Measurements from ENCODE around the gene PPP4R2. TPM values are rescaled to one million over a fixed set of nuclear protein-coding genes. Genes with fewer than 3 reads are reported as not detected.

The PPP4R2 gene
- total and polyA plus RNA-seq, 2 of the 8 experiments (the other 6 are each of a cell fraction or from before 2014, with no cell fraction given), result 11.5 to 89.9 TPM

DNA sequence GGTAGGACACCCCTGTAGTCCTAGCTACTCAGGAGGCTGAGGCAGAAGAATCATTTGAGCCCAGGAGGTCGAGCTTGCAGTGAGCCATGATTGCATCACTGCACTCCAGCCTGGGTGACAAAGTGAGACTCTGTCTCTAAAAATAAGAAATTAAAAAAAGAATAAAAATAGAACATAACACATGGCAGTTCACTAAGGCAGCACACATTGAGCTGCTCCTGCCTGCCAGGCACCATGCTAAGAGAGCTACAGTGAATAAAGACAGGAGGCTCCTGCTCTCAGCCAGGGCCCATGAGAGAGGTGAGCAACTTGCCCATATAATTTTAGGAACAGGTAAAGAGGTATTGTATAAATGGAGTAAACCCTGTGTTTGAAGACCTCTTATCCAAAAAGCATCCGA lies 119.2 kb downstream of the PPP4R2 start:
- H3K79me2 ChIP-seq (ENCODE audit: control insufficient read depth in 1 of 2, insufficient read depth in 2 of 2, low read length in 2 of 2), result no peaks in the 10 kb centered on the region
- H3K79me1 ChIP-seq (ENCODE audit: low read depth, low read length), result no peaks in the 10 kb centered on the region
- no peak overlapping the region for H2BK12ac ChIP-seq (ENCODE audit: low read depth, low read length)
- H3K9ac ChIP-seq (replicated peaks in 1 of 4; ENCODE audit: extremely low read depth in 1 of 4, low read depth in 3 of 4, low read length in 3 of 4), result no peak overlapping the region
- H3K56ac ChIP-seq (replicated peaks; ENCODE audit: insufficient read length, low read depth, low read length), result no peak overlapping the region
- H3K18ac ChIP-seq (ENCODE audit: extremely low read depth, low read length), result no peak overlapping the region
- ChIA-PET POLR2A (ENCODE audit: partially characterized antibody) (no interaction called here), CTCF (ENCODE audit: partially characterized antibody) (interaction anchor here (0.6 kb wide), 2 partner anchors 341 to 1873 kb away, joined by 3 to 4 read pairs; no protein-coding TSS in a partner anchor)
- H3K4me3 ChIP-seq (ENCODE audit: extremely low read depth in 1 of 4, insufficient read depth in 2 of 4, low read depth in 3 of 4, low read length in 4 of 4), result no peak overlapping the region
- H4K5ac ChIP-seq (ENCODE audit: insufficient read length, low read depth, low read length), result no peak overlapping the region
- no peak overlapping the region for H3K4me2 ChIP-seq (ENCODE audit: insufficient read depth in 1 of 2, low read depth in 2 of 2, low read length in 2 of 2)
- H3K4me1 ChIP-seq (replicated peaks in 1 of 4; ENCODE audit: control insufficient read depth in 3 of 4, insufficient read depth in 4 of 4, low read length in 3 of 4), result no peaks in the 10 kb centered on the region
- no peak for FAIRE-seq
- WGBS, 2 experiments (ENCODE audit: extremely low coverage in 1 of 2, insufficient coverage in 1 of 2, insufficient read length in 1 of 2, insufficient replicate concordance in 2 of 2, low coverage in 1 of 2, low lambda C conversion rate in 2 of 2, missing lambda C conversion rate in 1 of 2), result 95% methylated on average over 2 of the region's 2 CpGs; no CpG with 5 or more reads in 1 of the 2 experiments
- H3K23me2 ChIP-seq (ENCODE audit: low read depth, low read length), result no peaks in the 10 kb centered on the region
- H3K36me3 ChIP-seq (ENCODE audit: control insufficient read depth in 2 of 4, insufficient read depth in 4 of 4, low read length in 3 of 4), result no peaks in the 10 kb centered on the region
- H3K27ac ChIP-seq (ENCODE audit: low read depth, low read length), result no peak overlapping the region
- no peak overlapping the region for H3K4ac ChIP-seq (replicated peaks; ENCODE audit: insufficient read length, low read depth, low read length)
- DNase-seq (ENCODE audit: low read depth in 1 of 2, low spot score in 2 of 2), result no peak
- no peak overlapping the region for H2AK5ac ChIP-seq (ENCODE audit: low read depth, low read length)
- H2BK20ac ChIP-seq (ENCODE audit: low read length), result no peak overlapping the region
- H3K27me3 ChIP-seq (replicated peaks in 1 of 4; ENCODE audit: control insufficient read depth in 3 of 4, extremely low read depth in 1 of 4, insufficient read depth in 3 of 4, low read length in 3 of 4), result no peaks in the 10 kb centered on the region; a peak in 2 of 7 replicates
- H4K8ac ChIP-seq (ENCODE audit: extremely low read depth, insufficient read depth, low read length), result no peak overlapping the region
- H2BK15ac ChIP-seq (ENCODE audit: low read length), result no peak overlapping the region
- H4K20me1 ChIP-seq (replicated peaks in 1 of 2; ENCODE audit: control insufficient read depth in 1 of 2, insufficient read depth in 2 of 2, low read length in 2 of 2), result no peaks in the 10 kb centered on the region
- no peak overlapping the region for H2BK120ac ChIP-seq (replicated peaks; ENCODE audit: low read depth, low read length)
- no peak overlapping the region for H3K14ac ChIP-seq (ENCODE audit: insufficient read length)
- no peaks in the 10 kb centered on the region for H3K9me3 ChIP-seq (ENCODE audit: insufficient read depth in 2 of 2, low read depth in 1 of 2, low read length in 1 of 2)
- H3K23ac ChIP-seq (ENCODE audit: insufficient read length), result no peak overlapping the region
- H2AFZ ChIP-seq (ENCODE audit: low read length), result no peak overlapping the region
- H4K91ac ChIP-seq (replicated peaks; ENCODE audit: insufficient read length, low read length), result no peak overlapping the region
- TF ChIP-seq CEBPB (IDR thresholded peaks at IDR 0.05; ENCODE audit: low read depth, low read length) (no peak), NANOG (IDR thresholded peaks at IDR 0.05; ENCODE audit: insufficient read depth, low read depth, low read length, poor library complexity, severe bottlenecking) (no peak), EP300 (IDR thresholded peaks at IDR 0.05; ENCODE audit: borderline replicate concordance in 1 of 2, low read depth in 2 of 2, low read length in 2 of 2) (no peak), ATF2 (IDR thresholded peaks at IDR 0.05; ENCODE audit: low read length) (no peak), POLR2A (IDR thresholded peaks at IDR 0.05; ENCODE audit: control extremely low read depth in 1 of 2, low read depth in 2 of 2, low read length in 2 of 2) (no peak), CTBP2 (IDR thresholded peaks at IDR 0.05; ENCODE audit: borderline replicate concordance, insufficient read depth, insufficient read length, low read length) (no peak)
- H2BK5ac ChIP-seq (ENCODE audit: low read depth, low read length), result no peak overlapping the region

All from H1 (cell line).